Keratinocyte (primary cell): ENCODE measurements around the gene TMC1. TPM values are rescaled to one million over a fixed set of nuclear protein-coding genes. Genes with fewer than 3 reads are reported as not detected.

Experiments
- DNase-seq: peaks from one replicate; pipeline ENCODE4 v3.0.0-alpha.2; 2011; ENCODE audit warnings: low read depth, missing footprints, low spot score
- FAIRE-seq: peaks from 2 replicates; lab custom pipeline; 2011; peaks lifted over from hg19 to GRCh38; lab: Jason Lieb, UNC
- H2AFZ ChIP-seq: 2 replicates; pipeline ENCODE4 v1.6.0; 2012; ENCODE audit warnings: low read length, control low read depth, inconsistent platforms; ENCODE audit not compliant: control insufficient read depth
- H3K27ac ChIP-seq: 2 replicates; pipeline ENCODE4 v1.5.1; 2011; ENCODE audit warnings: low read length; ENCODE audit not compliant: control insufficient read depth, insufficient read depth
- H3K27me3 ChIP-seq: 3 replicates; pipeline ENCODE4 v1.6.0; 2011; ENCODE audit warnings: low read length; ENCODE audit not compliant: control insufficient read depth, insufficient read depth; ENCODE audit errors: extremely low read depth
- H3K36me3 ChIP-seq, 2 experiments: 2 replicates in 1 of 2; 3 replicates in 1 of 2; pipeline ENCODE4 v1.5.1; 2011; ENCODE audit warnings: low read length in 2 of 2, mild to moderate bottlenecking in 1 of 2; ENCODE audit not compliant: control insufficient read depth in 2 of 2, insufficient read depth in 2 of 2; ENCODE audit errors: extremely low read depth in 1 of 2
- H3K4me1 ChIP-seq: 3 replicates; pipeline ENCODE4 v1.5.1; 2011; ENCODE audit warnings: low read length; ENCODE audit not compliant: control insufficient read depth, insufficient read depth; ENCODE audit errors: extremely low read depth
- H3K4me2 ChIP-seq: 3 replicates; pipeline ENCODE4 v1.6.0; 2011; ENCODE audit warnings: low read depth, low read length; ENCODE audit not compliant: control insufficient read depth, insufficient read depth; ENCODE audit errors: extremely low read depth
- H3K4me3 ChIP-seq, 3 experiments: fragments of 200-600 bp in 1 of 3; sonication (generic) in 1 of 3; 2 replicates in 2 of 3; 3 replicates in 1 of 3; pipeline ENCODE4 v1.5.1; 2011 to 2016; ENCODE audit warnings: low read length in 3 of 3, mild to moderate bottlenecking in 3 of 3, control low read depth in 2 of 3, inconsistent platforms in 1 of 3, low read depth in 1 of 3, mixed read lengths in 1 of 3, mixed run types in 1 of 3, moderate library complexity in 1 of 3; ENCODE audit not compliant: control insufficient read depth in 2 of 3, insufficient read depth in 2 of 3; ENCODE audit errors: extremely low read depth in 1 of 3
- H3K79me2 ChIP-seq: 2 replicates; pipeline ENCODE4 v1.6.0; 2012; ENCODE audit warnings: low read length; ENCODE audit not compliant: control insufficient read depth, insufficient read depth
- H3K9ac ChIP-seq: 3 replicates; pipeline ENCODE4 v1.6.0; 2011; ENCODE audit warnings: low read length; ENCODE audit not compliant: control insufficient read depth, insufficient read depth; ENCODE audit errors: extremely low read depth
- H3K9me1 ChIP-seq: 3 replicates; pipeline ENCODE4 v1.6.0; 2011; ENCODE audit warnings: low read length; ENCODE audit not compliant: control insufficient read depth, insufficient read depth; ENCODE audit errors: extremely low read depth
- H3K9me3 ChIP-seq: 2 replicates; pipeline ENCODE4 v1.5.1; 2012; ENCODE audit warnings: low read depth, low read length; ENCODE audit not compliant: control insufficient read depth
- H4K20me1 ChIP-seq: 3 replicates; pipeline ENCODE4 v1.6.0; 2011; ENCODE audit warnings: low read length; ENCODE audit not compliant: control insufficient read depth, insufficient read depth; ENCODE audit errors: extremely low read depth
- CTCF ChIP-seq, 3 experiments: IDR thresholded peaks in 1 of 3; conservative IDR thresholded peaks in 1 of 3; optimal IDR thresholded peaks in 1 of 3; 2 replicates in 2 of 3; 3 replicates in 1 of 3; pipeline versions ENCODE3 to v1.5.1; 2011; ENCODE audit warnings: low read length in 3 of 3, mild to moderate bottlenecking in 3 of 3, moderate library complexity in 2 of 3, control low read depth in 1 of 3, inconsistent platforms in 1 of 3; ENCODE audit not compliant: insufficient read depth in 2 of 3; ENCODE audit errors: extremely low read depth in 1 of 3
- EZH2 ChIP-seq: IDR thresholded peaks from one replicate; pipeline ENCODE4 v1.6.1; 2012; ENCODE audit warnings: inconsistent platforms, mild to moderate bottlenecking, low read length, moderate library complexity
- dilution Hi-C: fragments of 300-500 bp; cut with MboI; formaldehyde crosslinking; loops from one replicate; pipeline ENCODE4 v1.7.0; 2020; ENCODE audit warnings: low sequenced_read_pairs; ENCODE audit not compliant: extremely low pct_ligation_motif_present
- polyA plus RNA-seq, 5 experiments: library from polyadenylated mRNA; depleted of rRNA in 3 of 5; stranded (reverse) in 3 of 5; stranded (forward) in 1 of 5; unstranded in 1 of 5; fragments of >200 nt; gene quantifications; 1 replicate in 1 of 5; 2 replicates in 3 of 5; 3 replicates in 1 of 5; pipeline versions ENCODE4 v1.2.1 to v1.2.3, GENCODE V29; 2011 to 2012; ENCODE audit warnings: missing spikeins in 2 of 5, low read depth in 1 of 5, low replicate concordance in 1 of 5

TMC1 gene
- polyA plus RNA-seq, 1 donor (not counting 4 experiments of a cell fraction or from before 2014, with no cell fraction given): 0.05 TPM

GRCh38 chr9:72600671-72601070, 79.3 kb downstream of the TMC1 start:
- dilution Hi-C loops: no loop called here
- Histone ChIP-seq H3K9ac (no peak overlapping the region), H4K20me1 (no peaks in the 10 kb centered on the region), H3K27ac (no peak overlapping the region), H3K27me3 (no peaks in the 10 kb centered on the region), H3K79me2 (no peaks in the 10 kb centered on the region), H3K4me2 (no peak overlapping the region), H2AFZ (no peak overlapping the region), H3K9me3 (no peaks in the 10 kb centered on the region), H3K9me1 (no peaks in the 10 kb centered on the region), H3K4me1 (no peaks in the 10 kb centered on the region), H3K36me3 (no peaks in the 10 kb centered on the region), H3K4me3 (no peak overlapping the region)
- DNase-seq: no peak
- TF ChIP-seq EZH2 (no peak), CTCF (optimal IDR thresholded peaks at IDR 0.05 in 1 of 3, IDR thresholded peaks at IDR 0.05 in 1 of 3, conservative IDR thresholded peaks at IDR 0.05 in 1 of 3; ENCODE audit: extremely low read depth in 1 of 3, insufficient read depth in 2 of 3, low read length in 3 of 3) (no peak)
- no peak for FAIRE-seq

- Histone ChIP-seq H3K4me2 (no peak overlapping the region), H3K27me3 (no peaks in the 10 kb centered on the region), H3K36me3 (no peaks in the 10 kb centered on the region), H3K4me1 (no peaks in the 10 kb centered on the region), H3K4me3 (no peak overlapping the region), H4K20me1 (no peaks in the 10 kb centered on the region), H3K79me2 (no peaks in the 10 kb centered on the region), H3K27ac (no peak overlapping the region), H2AFZ (no peak overlapping the region), H3K9me3 (no peaks in the 10 kb centered on the region), H3K9ac (no peak overlapping the region), H3K9me1 (no peaks in the 10 kb centered on the region)
- FAIRE-seq: no peak
- DNase-seq: no peak
- dilution Hi-C loops: no loop called here
- TF ChIP-seq EZH2 (no peak), CTCF (optimal IDR thresholded peaks at IDR 0.05 in 1 of 3, IDR thresholded peaks at IDR 0.05 in 1 of 3, conservative IDR thresholded peaks at IDR 0.05 in 1 of 3; ENCODE audit: extremely low read depth in 1 of 3, insufficient read depth in 2 of 3, low read length in 3 of 3) (no peak)
Measured at GRCh38 chr9:72601615-72602014, 80.2 kb downstream of the TMC1 start.
